T-helper 2 cell (primary cell): ENCODE measurements around the gene HIVEP2.

ENCODE experiments used
- DNase-seq, 5 experiments: peaks; one replicate each; pipeline versions ENCODE4 v3.0.0 to v3.0.0-alpha.2; 2012 to 2022

The HIVEP2 gene

DNA sequence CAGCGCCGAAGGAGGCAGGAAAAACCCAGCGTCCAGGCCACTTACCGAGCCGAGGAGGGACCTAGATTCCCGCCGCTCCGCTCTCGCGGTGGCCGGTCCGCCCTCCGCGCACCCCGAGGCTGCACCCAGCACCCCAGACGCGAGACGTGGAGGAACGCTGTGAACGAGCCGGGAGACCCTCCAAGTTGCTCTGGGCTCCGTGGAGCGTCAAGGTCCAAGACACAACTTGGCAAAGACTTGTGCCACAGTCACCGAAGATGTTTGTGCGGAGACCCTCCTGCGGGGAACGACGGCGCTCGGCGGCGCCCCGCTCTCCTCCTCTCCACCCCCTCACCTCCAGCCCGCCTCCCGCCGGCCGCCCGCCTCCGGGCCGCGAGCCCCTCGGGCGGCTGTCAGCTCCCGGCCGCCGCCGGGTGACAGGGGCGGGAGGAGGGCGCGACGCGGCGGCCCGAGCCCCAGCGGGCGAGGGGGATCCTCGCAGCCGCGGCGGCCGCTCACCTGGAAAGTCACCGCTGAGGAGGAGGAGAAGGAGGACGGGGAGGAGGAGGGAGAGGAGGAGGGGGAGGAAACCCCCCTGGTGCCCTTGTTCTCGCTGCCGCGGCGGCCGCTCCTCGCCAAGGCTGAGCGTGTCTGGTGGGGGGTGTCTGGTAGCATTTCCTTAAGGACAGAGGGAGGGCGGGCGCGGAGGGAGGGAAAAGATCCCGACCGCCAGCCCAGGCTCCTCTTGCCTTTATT lies 637 bp upstream of the HIVEP2 start:
- DNase-seq, result peak; percentile 39 to 69 (median 53)

GRCh38 chr6:142944124-142945048 lies 590 bp downstream of the HIVEP2 start:
- peak; percentile 82 to 93 (median 89) for DNase-seq

GRCh38 chr6:142943711-142944123 lies 1.3 kb downstream of the HIVEP2 start:
- peak in 4 of 5 experiments; percentile 12 to 78 (median 41) for DNase-seq

DNA sequence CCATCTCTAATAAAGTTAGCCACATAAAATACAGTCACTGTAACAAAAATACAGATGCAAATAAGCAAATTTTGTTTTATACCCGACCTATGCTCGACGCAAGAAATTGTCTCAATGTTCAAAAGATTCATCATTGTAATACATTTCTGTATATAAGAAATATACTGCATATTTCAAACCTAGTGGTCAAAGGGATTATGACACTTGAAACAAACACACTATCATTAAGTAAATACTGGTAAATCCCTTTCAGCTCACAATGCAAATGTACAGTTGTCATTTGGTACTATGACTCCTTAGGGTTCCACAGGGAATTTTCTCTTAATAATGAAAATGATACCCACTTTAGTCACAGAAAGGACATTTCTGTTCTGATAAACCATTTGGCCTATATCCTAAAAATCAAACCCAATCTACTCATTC lies 2.2 kb downstream of the HIVEP2 start:
- DNase-seq, result peak in 2 of 5 experiments; percentile 16 to 77

DNA sequence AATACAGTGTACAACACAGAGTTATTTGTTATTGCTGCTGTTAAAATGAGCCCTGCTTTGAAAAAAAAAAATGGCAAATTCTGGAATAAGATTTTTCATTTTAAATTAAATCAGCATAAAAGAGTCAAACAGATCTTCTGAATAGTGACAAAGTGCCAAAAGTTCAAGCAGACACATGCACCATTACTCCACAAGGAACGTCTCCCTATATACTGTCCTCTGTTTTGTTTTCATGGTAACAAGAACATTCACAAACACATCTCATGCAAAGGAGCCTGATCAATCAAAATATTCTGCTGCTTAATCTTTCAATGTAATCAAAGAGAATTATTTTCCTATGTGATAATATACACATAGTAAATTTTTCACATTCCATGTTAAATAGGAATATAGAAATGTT lies 2.7 kb downstream of the HIVEP2 start:
- DNase-seq, result no peak

DNA sequence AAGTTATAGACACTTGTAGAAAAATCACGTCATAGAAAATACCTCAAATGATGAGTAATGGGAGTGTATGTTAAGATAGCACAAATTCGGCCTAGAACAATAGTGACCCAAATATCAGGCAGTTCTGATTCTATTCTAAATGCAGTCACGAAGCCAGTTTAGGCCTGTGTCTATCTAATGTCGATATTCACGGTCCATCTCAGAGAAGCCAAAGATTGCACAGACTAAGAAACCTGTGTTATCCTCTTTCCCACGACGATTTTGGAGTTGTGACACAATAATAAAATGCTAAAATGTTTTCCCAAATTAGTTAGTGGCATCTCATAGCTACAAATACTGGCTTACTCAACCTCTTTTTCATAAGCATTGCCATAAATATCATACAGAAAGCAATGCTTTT lies 4.0 kb downstream of the HIVEP2 start:
- no peak for DNase-seq

DNA sequence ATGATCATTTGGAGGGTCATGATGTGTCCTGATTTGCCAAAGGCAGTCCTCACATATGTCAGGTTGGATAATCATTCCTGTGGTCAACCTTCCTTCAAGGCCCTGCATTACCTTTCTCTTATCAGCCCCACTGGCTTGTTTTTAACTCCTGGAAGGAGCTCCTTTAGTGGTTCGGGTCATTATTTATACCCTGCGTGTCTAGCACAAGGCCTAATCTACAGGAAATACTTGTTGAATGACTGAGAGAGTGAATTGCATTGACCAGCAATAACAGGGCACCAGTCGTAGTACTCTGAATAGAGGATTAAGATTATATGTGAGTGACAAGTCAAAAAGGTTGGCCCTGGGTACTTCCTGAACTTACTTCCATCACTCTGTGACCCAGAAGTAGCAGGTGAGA lies 4.5 kb downstream of the HIVEP2 start:
- peak in 1 of 5 experiments; percentile 56 for DNase-seq

GRCh38 chr6:142938510-142938909 lies 6.5 kb downstream of the HIVEP2 start:
- no peak for DNase-seq

DNA sequence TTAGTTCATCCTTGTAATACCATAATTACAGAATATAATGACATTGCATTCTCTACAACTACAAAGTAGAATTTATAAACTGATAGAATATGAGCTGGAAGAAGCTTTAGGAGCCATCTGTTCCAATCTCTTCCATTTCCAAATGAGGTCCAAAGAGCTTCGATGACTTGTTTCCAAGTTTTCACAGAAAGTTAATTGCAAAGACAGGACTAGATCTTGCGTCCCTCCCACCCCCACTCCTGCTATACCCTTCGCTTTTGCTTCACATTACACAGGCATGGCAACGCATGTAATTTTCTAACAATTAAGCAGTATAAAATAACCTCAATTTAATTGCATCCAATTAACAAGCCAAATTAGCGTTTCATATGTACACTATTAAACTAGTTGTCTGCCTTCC lies 7.0 kb downstream of the HIVEP2 start:
- DNase-seq, result no peak

- DNase-seq, result peak in 2 of 5 experiments; percentile 64 to 73
These were observed 9.1 kb downstream of the HIVEP2 start for GRCh38 chr6:142935553-142936517.

DNA sequence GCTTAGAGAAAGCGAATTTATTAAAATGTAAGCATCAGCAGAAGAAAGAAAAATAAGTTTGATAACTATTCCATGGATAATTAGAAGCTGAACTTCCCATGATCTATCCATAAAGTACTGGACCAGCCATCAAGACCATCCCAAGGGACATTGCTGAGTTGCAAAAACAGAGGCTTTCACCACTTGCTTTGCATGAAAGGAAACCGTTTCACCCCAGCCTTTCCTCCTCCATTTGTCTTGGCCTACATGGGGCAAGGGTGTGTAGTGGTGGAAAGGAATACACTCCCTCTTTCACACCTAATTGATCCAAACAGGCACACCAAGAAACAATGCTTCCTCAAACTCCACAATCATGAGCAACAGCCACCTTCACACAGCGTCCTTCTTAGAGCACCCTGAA lies 10.4 kb downstream of the HIVEP2 start:
- no peak for DNase-seq

DNA sequence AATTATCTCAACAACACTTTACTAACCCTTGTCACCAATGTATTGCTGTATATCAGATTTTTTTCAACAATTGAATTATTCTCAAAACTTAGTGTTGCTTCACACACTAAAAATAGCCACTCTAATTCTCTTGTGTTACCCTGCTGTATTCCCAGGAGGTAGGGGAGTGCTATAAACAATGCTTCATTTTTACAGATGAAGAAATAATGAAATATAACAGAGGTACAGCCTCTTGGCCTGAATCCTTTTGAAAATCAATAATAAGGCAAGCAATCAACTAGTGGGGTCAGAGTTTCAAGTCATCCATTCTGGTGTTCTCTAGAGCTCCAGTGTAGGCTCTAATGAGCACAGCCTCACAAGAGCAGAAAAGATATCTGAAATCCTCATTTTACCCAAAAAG lies 10.9 kb downstream of the HIVEP2 start:
- no peak for DNase-seq

DNA sequence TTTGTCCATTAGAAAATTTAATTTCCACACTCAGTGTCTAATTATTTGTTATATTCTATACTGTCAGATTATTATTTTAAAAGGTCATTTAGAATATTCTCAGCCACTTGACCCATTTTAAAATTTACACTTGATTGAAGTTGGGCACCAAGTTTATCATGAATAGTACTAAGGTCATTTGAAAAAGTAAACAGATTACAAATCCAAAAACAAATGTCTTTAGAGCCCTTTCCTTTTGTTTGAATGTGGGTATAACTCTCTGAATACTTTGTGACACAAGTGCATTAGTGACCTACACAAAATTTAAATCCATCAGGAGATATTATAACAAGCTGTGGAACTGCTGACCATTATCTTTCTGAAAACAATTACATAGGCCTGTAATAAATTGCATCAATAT lies 11.3 kb downstream of the HIVEP2 start:
- no peak for DNase-seq

GRCh38 chr6:142932889-142933288 lies 12.1 kb downstream of the HIVEP2 start:
- DNase-seq, result no peak

- no peak for DNase-seq
These were observed 15.1 kb downstream of the HIVEP2 start for GRCh38 chr6:142929751-142930358.

DNA sequence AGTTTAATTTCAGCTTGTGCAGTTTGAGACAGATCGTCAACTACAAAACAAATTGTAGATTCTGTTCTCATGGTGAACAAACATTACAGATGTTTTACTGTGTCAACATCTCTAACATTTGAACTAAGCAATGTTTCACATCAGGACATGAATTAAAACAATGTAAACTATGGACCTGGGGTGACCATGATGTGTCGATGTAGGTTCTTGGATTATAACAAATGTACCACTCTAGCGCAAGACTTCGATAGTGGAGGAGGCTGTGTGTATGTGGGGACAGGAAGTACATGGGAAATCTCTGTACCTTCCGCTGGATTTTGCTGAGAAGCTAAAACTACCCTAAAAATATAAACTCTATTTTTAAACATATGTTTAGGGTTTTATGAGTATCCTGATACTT lies 17.1 kb downstream of the HIVEP2 start:
- DNase-seq, result peak in 1 of 5 experiments; percentile 80

- no peak for DNase-seq
These were observed 17.8 kb downstream of the HIVEP2 start for GRCh38 chr6:142927271-142927580.

DNA sequence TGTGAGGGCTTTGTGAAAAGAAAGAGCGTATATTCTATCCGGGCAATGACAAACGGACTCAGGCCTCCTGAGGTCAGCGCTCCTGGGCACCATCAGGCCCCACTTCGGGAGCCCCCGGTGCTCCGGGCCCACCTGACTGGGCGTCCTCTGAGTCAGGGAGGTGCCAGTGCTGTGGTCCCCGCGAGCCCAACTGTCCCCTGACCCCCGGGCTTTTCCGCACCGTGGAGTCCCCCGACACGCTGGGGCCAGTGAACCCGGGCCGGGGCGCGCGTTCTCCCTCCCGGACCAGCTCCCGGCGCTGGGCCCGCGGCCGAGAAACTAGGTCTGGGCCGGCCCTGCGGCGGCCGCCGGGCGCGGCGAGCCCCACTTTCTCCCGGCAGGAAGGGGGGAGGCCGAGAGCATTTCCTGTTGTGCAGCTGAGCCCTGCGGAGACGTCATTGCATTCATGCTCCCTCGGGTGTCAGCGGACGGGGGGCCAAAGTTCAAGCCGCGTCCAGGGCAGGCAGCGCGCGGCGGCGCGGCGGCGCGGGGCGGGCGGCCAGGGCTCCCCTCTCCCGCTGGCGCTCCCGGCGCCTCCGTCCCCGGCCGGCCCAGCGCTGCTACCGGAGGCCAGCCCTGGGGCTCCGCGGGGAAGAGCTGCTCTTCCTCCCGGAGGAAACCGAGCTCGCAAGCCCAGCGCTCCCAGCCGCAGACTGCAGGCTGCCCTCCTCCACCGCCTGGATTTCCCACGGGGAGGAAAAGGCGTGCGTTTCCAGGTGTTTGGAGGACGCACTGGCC lies 18.3 kb downstream of the HIVEP2 start:
- peak; percentile 30 to 89 (median 69) for DNase-seq

GRCh38 chr6:142926177-142926493 lies 18.8 kb downstream of the HIVEP2 start:
- no peak for DNase-seq

- no peak for DNase-seq
These were observed 19.3 kb downstream of the HIVEP2 start for GRCh38 chr6:142925575-142926110.

GRCh38 chr6:142918339-142919042 lies 26.5 kb downstream of the HIVEP2 start:
- DNase-seq, result no peak
